ENCODE measurements around the gene GGTA1. TPM values are rescaled to one million over a fixed set of nuclear protein-coding genes. Genes with fewer than 3 reads are reported as not detected.

The GGTA1 gene
- total and polyA plus RNA-seq, 7 donors, result 3.6 to 18.0 (median 7.2) TPM

- intact Hi-C loops (cut with DNase I), result no loop called here
- no peak overlapping the region for H3K4me3 ChIP-seq
- no peak overlapping the region for H3K27ac ChIP-seq
- H3K4me1 ChIP-seq, result peaks cover 0 to 16% (median 13%) of the 10 kb centered on the region in 4 donors
- H3K36me3 ChIP-seq, result no peaks in the 10 kb centered on the region
- peaks cover 0 to 49% (median 12%) of the 10 kb centered on the region in 3 donors for H3K27me3 ChIP-seq
- 70 to 85% methylated on average over 9 of the region's 9 CpGs for WGBS, 2 donors
- TF ChIP-seq POLR2AphosphoS5 (IDR thresholded peaks at IDR 0.05) (no peak), CTCF (IDR thresholded peaks at IDR 0.05) (no peak), EP300 (IDR thresholded peaks at IDR 0.05) (no peak), POLR2A (IDR thresholded peaks at IDR 0.05) (no peak)
- H3K9me3 ChIP-seq, result no peaks in the 10 kb centered on the region
- DNase-seq, result no peak
Observed at GRCh38 chr9:121453232-121453892, 46.3 kb downstream of the GGTA1 start.

- TF ChIP-seq EP300 (IDR thresholded peaks at IDR 0.05) (no peak), CTCF (IDR thresholded peaks at IDR 0.05) (no peak), POLR2AphosphoS5 (IDR thresholded peaks at IDR 0.05) (no peak), POLR2A (IDR thresholded peaks at IDR 0.05) (no peak)
- Histone ChIP-seq H3K4me1 (peaks cover 0 to 16% (median 13%) of the 10 kb centered on the region in 4 donors), H3K4me3 (no peak overlapping the region), H3K36me3 (no peaks in the 10 kb centered on the region), H3K27me3 (peaks cover 0 to 56% (median 12%) of the 10 kb centered on the region in 3 donors), H3K9me3 (no peaks in the 10 kb centered on the region), H3K27ac (no peak overlapping the region)
- DNase-seq, result no peak
- intact Hi-C loops (cut with DNase I), result no loop called here
- WGBS, 2 donors, result 89 to 96% methylated on average over 6 of the region's 6 CpGs
Observed at GRCh38 chr9:121452085-121452484, 47.6 kb downstream of the GGTA1 start.

- no peak overlapping the region for H3K27ac ChIP-seq
Observed at GRCh38 chr9:121451586-121451985, 48.1 kb downstream of the GGTA1 start.

GRCh38 chr9:121450241-121450640, 49.4 kb downstream of the GGTA1 start:
- Histone ChIP-seq H3K9me3 (no peaks in the 10 kb centered on the region), H3K27ac (no peak overlapping the region), H3K36me3 (no peaks in the 10 kb centered on the region), H3K4me3 (no peak overlapping the region), H3K27me3 (peaks cover 0 to 52% (median under 1%) of the 10 kb centered on the region in 3 donors), H3K4me1 (peaks cover 0 to 16% (median 13%) of the 10 kb centered on the region in 4 donors)
- intact Hi-C loops (cut with DNase I), result no loop called here
- no peak for DNase-seq
- WGBS, 2 donors, result 9 to 37% methylated on average over 3 of the region's 3 CpGs
- TF ChIP-seq EP300 (IDR thresholded peaks at IDR 0.05), result peak in 1 of 4 donors; percentile 81
- TF ChIP-seq CTCF (IDR thresholded peaks at IDR 0.05), result no peak
- peak in 3 of 4 donors; percentile 69 to 77 (median 72) for TF ChIP-seq POLR2AphosphoS5 (IDR thresholded peaks at IDR 0.05)
- TF ChIP-seq POLR2A (IDR thresholded peaks at IDR 0.05), result no peak

More at GRCh38 chr9:121451586-121451985, 48.1 kb downstream of the GGTA1 start:
- intact Hi-C loops (cut with DNase I), result no loop called here
- peaks cover 0 to 56% (median 12%) of the 10 kb centered on the region in 3 donors for H3K27me3 ChIP-seq
- no peaks in the 10 kb centered on the region for H3K36me3 ChIP-seq
- no peak overlapping the region for H3K4me3 ChIP-seq
- no peaks in the 10 kb centered on the region for H3K9me3 ChIP-seq
- DNase-seq, result no peak
- WGBS, 2 donors, result 69 to 72% methylated on average over 2 of the region's 2 CpGs
- TF ChIP-seq POLR2AphosphoS5 (IDR thresholded peaks at IDR 0.05) (no peak), CTCF (IDR thresholded peaks at IDR 0.05) (no peak), EP300 (IDR thresholded peaks at IDR 0.05) (no peak)
- H3K4me1 ChIP-seq, result peaks cover 0 to 16% (median 13%) of the 10 kb centered on the region in 4 donors

Data from sigmoid colon (tissue), 7 donors.